Measurements from ENCODE around the gene THAP2. TPM values are rescaled to one million over a fixed set of nuclear protein-coding genes. Genes with fewer than 3 reads are reported as not detected.

Gene THAP2
- total and polyA plus RNA-seq, 2 donors (not counting 3 experiments of a cell fraction or from before 2014, with no cell fraction given), result 1.4 to 4.4 TPM

- H3K4me2 ChIP-seq (ENCODE audit: insufficient read depth, low read length), result peak overlapping the region; percentile 98
- H3K9ac ChIP-seq (replicated peaks; ENCODE audit: extremely low read depth, insufficient read depth, low read length), result peak overlapping the region; percentile 75
- BruUV-seq (replicated peaks), result no TSS peak
- H3K27me3 ChIP-seq (ENCODE audit: control insufficient read depth in 2 of 2, insufficient read depth in 2 of 2, low read length in 2 of 2), result no peaks in the 10 kb centered on the region
- no peaks in the 10 kb centered on the region for H4K20me1 ChIP-seq (replicated peaks; ENCODE audit: control insufficient read depth, extremely low read depth, insufficient read depth, low read length)
- intact Hi-C loops (cut with micrococcal nuclease) (loop anchor here (1.0 to 2.0 kb wide), 4 partner anchors 23 to 91 kb away; partner anchors contain the start of genes RAB21 and TMEM19), dilution Hi-C loops (cut with MboI; ENCODE audit: extremely low pct_ligation_motif_present, low sequenced_read_pairs) (no loop called here)
- H3K4me1 ChIP-seq (ENCODE audit: control insufficient read depth, extremely low read depth, insufficient read depth, low read length), result peaks cover 17% of the 10 kb centered on the region
- H3K27ac ChIP-seq (ENCODE audit: insufficient read depth, low read depth, low read length), result peak overlapping the region; percentile 56
- H3K9me3 ChIP-seq (replicated peaks; ENCODE audit: control insufficient read depth, insufficient read depth, low read length), result no peaks in the 10 kb centered on the region
- ChIA-PET CTCF (interaction anchor here (0.8 to 4.3 kb wide), 10 partner anchors 12 to 92 kb away, joined by 3 to 36 read pairs (median 4); partner anchors contain the start of genes RAB21 and TMEM19), POLR2A (interaction anchor here (1.2 to 2.4 kb wide), 4 partner anchors 17 to 91 kb away, joined by 3 to 18 read pairs (median 4); partner anchors contain the start of genes RAB21 and TMEM19)
- FAIRE-seq (no peak), DNase-seq (ENCODE audit: low read depth, low spot score) (peak; percentile 67)
- H3K79me2 ChIP-seq (ENCODE audit: control insufficient read depth, insufficient read depth, low read length), result peaks cover 61% of the 10 kb centered on the region
- peak overlapping the region; percentile 64 for H2AFZ ChIP-seq (ENCODE audit: low read depth, low read length)
- H3K4me3 ChIP-seq (replicated peaks in 1 of 3; ENCODE audit: insufficient read depth in 1 of 3, low read depth in 1 of 3, low read length in 3 of 3), result peak overlapping the region; percentile 81 to 98 (median 92)
- TF ChIP-seq MYC (IDR thresholded peaks at IDR 0.05; ENCODE audit: low read depth, low read length) (no peak), POLR2A (IDR thresholded peaks at IDR 0.05; ENCODE audit: low read depth, low read length) (no peak), MAX (IDR thresholded peaks at IDR 0.05; ENCODE audit: insufficient read depth, insufficient read length) (no peak), FOS (IDR thresholded peaks at IDR 0.05; ENCODE audit: borderline replicate concordance, insufficient read depth, low read length) (no peak), JUN (IDR thresholded peaks at IDR 0.05; ENCODE audit: borderline replicate concordance, insufficient read depth, insufficient read length, low read depth) (no peak), POLR2AphosphoS5 (IDR thresholded peaks at IDR 0.05; ENCODE audit: insufficient read depth, low read depth, low read length) (no peak), EZH2 (IDR thresholded peaks at IDR 0.05; ENCODE audit: borderline replicate concordance, low read depth, low read length, severe bottlenecking) (no peak), GATA2 (IDR thresholded peaks at IDR 0.05; ENCODE audit: insufficient read depth, insufficient read length, low read depth, low read length) (no peak)
- TF ChIP-seq, protein P1, sequence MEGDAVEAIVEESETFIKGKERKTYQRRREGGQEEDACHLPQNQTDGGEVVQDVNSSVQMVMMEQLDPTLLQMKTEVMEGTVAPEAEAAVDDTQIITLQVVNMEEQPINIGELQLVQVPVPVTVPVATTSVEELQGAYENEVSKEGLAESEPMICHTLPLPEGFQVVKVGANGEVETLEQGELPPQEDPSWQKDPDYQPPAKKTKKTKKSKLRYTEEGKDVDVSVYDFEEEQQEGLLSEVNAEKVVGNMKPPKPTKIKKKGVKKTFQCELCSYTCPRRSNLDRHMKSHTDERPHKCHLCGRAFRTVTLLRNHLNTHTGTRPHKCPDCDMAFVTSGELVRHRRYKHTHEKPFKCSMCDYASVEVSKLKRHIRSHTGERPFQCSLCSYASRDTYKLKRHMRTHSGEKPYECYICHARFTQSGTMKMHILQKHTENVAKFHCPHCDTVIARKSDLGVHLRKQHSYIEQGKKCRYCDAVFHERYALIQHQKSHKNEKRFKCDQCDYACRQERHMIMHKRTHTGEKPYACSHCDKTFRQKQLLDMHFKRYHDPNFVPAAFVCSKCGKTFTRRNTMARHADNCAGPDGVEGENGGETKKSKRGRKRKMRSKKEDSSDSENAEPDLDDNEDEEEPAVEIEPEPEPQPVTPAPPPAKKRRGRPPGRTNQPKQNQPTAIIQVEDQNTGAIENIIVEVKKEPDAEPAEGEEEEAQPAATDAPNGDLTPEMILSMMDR (IDR thresholded peaks at IDR 0.05; ENCODE audit: extremely low read depth in 1 of 2, insufficient read depth in 1 of 2, low read depth in 1 of 2, low read length in 2 of 2), result no peak
- H3K9me1 ChIP-seq (replicated peaks; ENCODE audit: control insufficient read depth, extremely low read depth, insufficient read depth, low read length), result no peaks in the 10 kb centered on the region
- H3K36me3 ChIP-seq (ENCODE audit: control insufficient read depth in 2 of 2, extremely low read depth in 1 of 2, insufficient read depth in 2 of 2, low read length in 2 of 2), result peaks cover 1 to 10% of the 10 kb centered on the region in 2 experiments
These were observed 1.1 kb upstream of the THAP2 start for GRCh38 chr12:71662849-71663560.

All from endothelial cell of umbilical vein (primary cell).